DND-41 (cell line): Measurements from ENCODE around the gene DIS3L2.

ENCODE experiments used
- ATAC-seq: fragments of 200-7000 bp; cut with Tn5 transposase; 3 replicates; pipeline ENCODE4 v1.9.1; 2021; ENCODE audit warnings: low read depth; ENCODE audit not compliant: insufficient read depth
- DNase-seq: peaks from one replicate; pipeline ENCODE4 v3.0.0-alpha.2; 2020
- H2AFZ ChIP-seq: 2 replicates; pipeline ENCODE4 v1.6.0; 2012; ENCODE audit warnings: low read depth, low read length
- H3K27ac ChIP-seq: 2 replicates; pipeline ENCODE4 v1.5.1; 2012; ENCODE audit warnings: low read length, inconsistent platforms
- H3K27me3 ChIP-seq: fragments of 200-600 bp; sonication (generic); 2 replicates; pipeline ENCODE4 v1.6.0; 2012; ENCODE audit warnings: low read length, mild to moderate bottlenecking, inconsistent platforms; ENCODE audit not compliant: insufficient read depth, poor library complexity
- H3K36me3 ChIP-seq: 2 replicates; pipeline ENCODE4 v1.5.1; 2012; ENCODE audit warnings: low read length, inconsistent platforms; ENCODE audit not compliant: insufficient read depth
- H3K4me1 ChIP-seq: 2 replicates; pipeline ENCODE4 v1.5.1; 2012; ENCODE audit warnings: mild to moderate bottlenecking, low read length; ENCODE audit not compliant: insufficient read depth
- H3K4me2 ChIP-seq: 2 replicates; pipeline ENCODE4 v1.6.0; 2012; ENCODE audit warnings: mild to moderate bottlenecking, moderate library complexity, low read length, inconsistent platforms; ENCODE audit not compliant: insufficient read depth
- H3K4me3 ChIP-seq, 2 experiments: fragments of 200-600 bp in 1 of 2; shearing (Covaris generic) in 1 of 2; 2 replicates each; pipeline ENCODE4 v1.5.1; 2012 to 2016; ENCODE audit warnings: inconsistent platforms in 2 of 2, low read length in 2 of 2, mild to moderate bottlenecking in 2 of 2, low read depth in 1 of 2, moderate library complexity in 1 of 2
- H3K79me2 ChIP-seq: 2 replicates; pipeline ENCODE4 v1.6.0; 2012; ENCODE audit warnings: low read length, inconsistent platforms; ENCODE audit not compliant: insufficient read depth
- H3K9ac ChIP-seq: 2 replicates; pipeline ENCODE4 v1.6.0; 2012; ENCODE audit warnings: low read depth, mild to moderate bottlenecking, inconsistent platforms, low read length, moderate library complexity
- H3K9me3 ChIP-seq: 2 replicates; pipeline ENCODE4 v1.5.1; 2012; ENCODE audit warnings: low read length, moderate library complexity, mild to moderate bottlenecking, inconsistent platforms; ENCODE audit not compliant: insufficient read depth, severe bottlenecking
- H4K20me1 ChIP-seq: 2 replicates; pipeline ENCODE4 v1.6.0; 2012; ENCODE audit warnings: low read length; ENCODE audit not compliant: insufficient read depth
- CTCF ChIP-seq: IDR thresholded peaks from 2 replicates; pipeline ENCODE4 v1.5.1; 2012; ENCODE audit warnings: borderline replicate concordance, low read length, moderate library complexity, mild to moderate bottlenecking; ENCODE audit not compliant: poor library complexity, severe bottlenecking; ENCODE audit errors: extremely low read depth
- EZH2 ChIP-seq: IDR thresholded peaks from 3 replicates; pipeline ENCODE4 v1.6.1; 2012; ENCODE audit warnings: borderline replicate concordance, low read depth, mild to moderate bottlenecking, moderate library complexity, low read length, inconsistent platforms; ENCODE audit not compliant: severe bottlenecking

DIS3L2 gene

GRCh38 chr2:232250246-232251175, 289.0 kb downstream of the DIS3L2 start:
- Histone ChIP-seq H2AFZ (no peak overlapping the region), H3K4me1 (no peaks in the 10 kb centered on the region)
- no peak for ATAC-seq

GRCh38 chr2:232255033-232255432, 293.5 kb downstream of the DIS3L2 start:
- no peaks in the 10 kb centered on the region for H4K20me1 ChIP-seq
- H3K36me3 ChIP-seq: peaks cover 15% of the 10 kb centered on the region
- H3K9ac ChIP-seq: no peak overlapping the region
- no peaks in the 10 kb centered on the region for H3K27me3 ChIP-seq
- H2AFZ ChIP-seq: no peak overlapping the region
- no peaks in the 10 kb centered on the region for H3K4me1 ChIP-seq
- no peaks in the 10 kb centered on the region for H3K79me2 ChIP-seq
- ATAC-seq (no peak), DNase-seq (no peak)
- H3K9me3 ChIP-seq: no peaks in the 10 kb centered on the region
- no peak for TF ChIP-seq EZH2
- no peak for TF ChIP-seq CTCF
- no peak overlapping the region for H3K27ac ChIP-seq
- no peak overlapping the region for H3K4me3 ChIP-seq
- no peak overlapping the region for H3K4me2 ChIP-seq

More at GRCh38 chr2:232250246-232251175, 289.0 kb downstream of the DIS3L2 start:
- no peak overlapping the region for H3K4me3 ChIP-seq
- no peaks in the 10 kb centered on the region for H3K27me3 ChIP-seq
- TF ChIP-seq EZH2: no peak
- no peak for TF ChIP-seq CTCF
- no peak for DNase-seq
- H3K9ac ChIP-seq: no peak overlapping the region
- H3K9me3 ChIP-seq: no peaks in the 10 kb centered on the region
- H4K20me1 ChIP-seq: no peaks in the 10 kb centered on the region
- H3K4me2 ChIP-seq: no peak overlapping the region
- no peak overlapping the region for H3K27ac ChIP-seq
- peaks cover 25% of the 10 kb centered on the region for H3K36me3 ChIP-seq
- H3K79me2 ChIP-seq: no peaks in the 10 kb centered on the region

GRCh38 chr2:232260075-232260474, 298.6 kb downstream of the DIS3L2 start:
- Histone ChIP-seq H3K4me2 (no peak overlapping the region), H3K27me3 (no peaks in the 10 kb centered on the region), H3K27ac (no peak overlapping the region), H3K9me3 (no peaks in the 10 kb centered on the region), H3K9ac (no peak overlapping the region), H3K4me1 (no peaks in the 10 kb centered on the region), H4K20me1 (no peaks in the 10 kb centered on the region), H2AFZ (no peak overlapping the region), H3K4me3 (no peak overlapping the region), H3K79me2 (no peaks in the 10 kb centered on the region), H3K36me3 (peaks cover 33% of the 10 kb centered on the region)
- no peak for DNase-seq
- ATAC-seq: no peak
- TF ChIP-seq CTCF: no peak
- no peak for TF ChIP-seq EZH2
